ENCODE results near the gene MRPL24.

The MRPL24 gene

DNA sequence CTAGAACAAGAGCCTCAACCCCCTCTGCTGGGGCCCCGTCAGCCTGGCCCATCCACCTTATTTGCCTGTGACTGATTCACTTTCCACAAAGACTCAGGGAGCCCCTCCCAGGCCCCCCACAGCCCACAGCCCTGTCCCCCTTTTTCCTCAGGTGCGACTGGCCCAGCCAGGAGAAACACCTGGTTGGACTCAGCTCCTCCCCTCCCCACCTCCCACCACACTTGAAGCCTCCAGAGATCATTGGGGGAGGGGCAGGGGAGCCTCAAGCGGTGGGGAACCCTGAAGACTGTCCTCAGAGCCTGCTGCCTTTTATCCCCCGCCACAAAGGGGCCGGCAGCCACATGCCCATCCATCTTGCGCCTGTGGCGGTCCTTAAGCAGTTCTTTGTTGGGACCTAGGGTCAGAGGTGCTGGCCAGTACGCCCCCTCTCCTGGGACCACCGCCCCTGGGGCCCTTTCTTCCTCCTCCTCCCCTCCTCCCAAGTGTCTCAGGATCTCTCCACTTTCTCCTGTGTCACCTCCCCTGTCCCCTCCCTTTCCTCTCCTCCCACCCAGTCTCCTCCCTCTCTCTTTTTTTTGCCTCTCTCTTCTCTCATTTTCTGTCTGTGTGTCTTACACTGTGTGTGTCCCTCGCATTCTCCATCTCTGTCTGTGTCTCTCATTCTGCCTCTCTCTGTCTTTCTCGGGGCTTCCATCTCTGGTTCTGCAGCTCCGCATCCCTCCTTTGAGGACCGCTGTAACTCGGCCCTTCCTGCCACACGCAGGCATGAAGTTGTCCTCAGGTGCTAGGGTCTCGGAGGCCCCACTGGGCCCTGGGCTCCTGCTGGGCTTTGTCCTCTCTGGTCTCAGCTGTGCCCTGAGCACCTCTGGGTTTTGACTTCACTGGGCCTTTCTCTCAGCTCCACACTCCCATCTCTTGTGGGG lies 47.7 kb downstream of the MRPL24 start:
- no peak for DNase-seq

DNA sequence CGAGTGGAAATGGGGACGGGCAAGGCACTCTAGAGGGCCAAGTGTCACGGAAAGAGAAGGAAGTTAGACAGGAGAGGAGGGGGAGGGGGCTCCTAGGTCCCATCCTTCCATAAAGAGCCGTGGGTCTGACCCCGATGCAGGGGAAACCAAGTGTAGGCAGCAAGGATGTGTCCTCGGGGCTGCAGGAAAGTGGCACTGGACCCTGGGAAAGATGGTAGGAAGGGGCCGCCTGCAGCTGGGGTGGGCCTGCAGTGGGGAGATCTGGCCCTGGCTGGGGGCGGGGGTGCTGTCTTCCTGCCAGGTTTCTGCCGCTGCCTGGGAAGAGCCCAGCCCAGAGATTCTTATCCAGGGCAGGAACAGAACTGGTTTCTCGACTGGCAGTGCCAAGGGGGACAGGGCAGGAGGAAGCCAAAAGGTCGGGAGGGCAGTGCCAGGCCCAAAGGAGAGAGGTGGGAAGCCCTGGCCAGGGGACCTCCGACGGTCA lies 48.4 kb downstream of the MRPL24 start:
- no peak for DNase-seq

DNA sequence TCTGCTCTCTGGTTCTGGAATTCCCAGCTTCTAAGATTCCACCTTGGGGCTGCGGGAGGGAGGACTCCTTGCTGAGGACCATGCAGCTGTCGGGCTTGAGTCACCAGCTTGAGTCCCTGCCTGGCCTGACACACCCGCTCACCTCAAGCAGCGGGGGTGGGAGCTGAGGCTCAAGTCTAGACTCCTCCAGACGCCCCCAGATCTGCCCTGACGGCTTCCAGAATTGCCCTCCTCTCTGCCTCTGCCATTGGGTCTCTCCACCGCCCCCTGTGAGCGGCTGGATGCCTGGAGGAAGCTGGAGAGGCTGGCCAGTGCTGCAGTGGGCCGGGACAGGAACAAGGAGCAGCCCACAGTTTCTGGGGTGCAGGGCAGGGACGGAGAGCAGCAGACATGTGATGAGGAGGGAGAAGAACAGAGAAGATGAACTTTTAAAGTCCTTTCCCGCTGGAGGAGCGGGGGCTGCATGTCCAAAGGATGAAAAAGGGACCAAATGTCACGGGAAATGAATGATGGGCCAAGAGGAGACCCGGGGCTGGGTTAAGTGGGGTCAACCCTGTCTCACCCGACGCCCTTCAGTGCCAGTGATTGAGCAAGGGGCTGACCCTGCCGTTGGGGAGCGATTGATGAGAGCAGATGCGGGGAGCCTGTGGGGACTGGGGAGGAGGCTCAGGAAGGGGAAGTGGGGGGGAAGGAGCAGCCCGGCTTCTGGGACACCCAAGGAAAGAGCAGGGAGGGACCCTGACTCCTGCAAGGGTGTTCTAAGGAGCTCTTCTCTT lies 49.0 kb downstream of the MRPL24 start:
- no peak for DNase-seq

DNA sequence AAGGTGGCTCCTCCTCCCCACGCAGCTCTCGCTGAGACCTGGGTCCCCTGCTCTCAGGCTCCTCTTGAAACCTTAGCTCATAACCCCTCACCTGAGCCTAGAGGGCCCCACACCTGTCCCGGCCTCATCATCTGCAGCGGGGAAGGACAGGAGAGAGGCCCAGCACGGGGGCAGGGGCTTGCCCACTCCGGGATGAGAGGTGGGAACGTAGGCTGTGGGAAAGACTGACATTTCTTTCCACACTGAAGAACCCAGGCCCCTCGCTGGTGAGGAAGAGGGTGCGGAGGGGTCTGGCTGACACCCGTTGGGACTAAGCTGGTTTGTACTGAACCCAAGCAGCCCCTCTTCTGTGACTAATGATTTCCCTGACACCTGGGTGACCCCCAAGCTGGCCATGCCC lies 49.7 kb downstream of the MRPL24 start:
- DNase-seq: no peak

DNA sequence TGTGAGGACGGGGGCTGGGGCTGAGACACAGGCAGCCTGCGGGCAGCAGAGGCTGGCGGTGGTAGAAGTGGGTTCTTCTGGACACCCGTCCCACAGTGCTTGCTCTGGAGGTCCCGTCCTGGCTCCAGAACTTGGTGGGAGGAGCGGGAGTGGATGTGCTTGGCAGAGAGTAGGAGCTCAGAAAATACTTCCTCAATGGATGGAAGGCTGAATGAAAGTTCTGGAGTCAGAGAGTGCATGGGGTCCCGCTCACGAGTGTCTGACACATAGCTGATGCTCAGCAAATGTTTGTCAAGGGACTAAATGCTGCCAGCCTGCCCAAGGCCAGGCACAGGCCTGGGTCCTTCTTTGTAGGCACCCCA lies 50.2 kb downstream of the MRPL24 start:
- no peak for DNase-seq

DNA sequence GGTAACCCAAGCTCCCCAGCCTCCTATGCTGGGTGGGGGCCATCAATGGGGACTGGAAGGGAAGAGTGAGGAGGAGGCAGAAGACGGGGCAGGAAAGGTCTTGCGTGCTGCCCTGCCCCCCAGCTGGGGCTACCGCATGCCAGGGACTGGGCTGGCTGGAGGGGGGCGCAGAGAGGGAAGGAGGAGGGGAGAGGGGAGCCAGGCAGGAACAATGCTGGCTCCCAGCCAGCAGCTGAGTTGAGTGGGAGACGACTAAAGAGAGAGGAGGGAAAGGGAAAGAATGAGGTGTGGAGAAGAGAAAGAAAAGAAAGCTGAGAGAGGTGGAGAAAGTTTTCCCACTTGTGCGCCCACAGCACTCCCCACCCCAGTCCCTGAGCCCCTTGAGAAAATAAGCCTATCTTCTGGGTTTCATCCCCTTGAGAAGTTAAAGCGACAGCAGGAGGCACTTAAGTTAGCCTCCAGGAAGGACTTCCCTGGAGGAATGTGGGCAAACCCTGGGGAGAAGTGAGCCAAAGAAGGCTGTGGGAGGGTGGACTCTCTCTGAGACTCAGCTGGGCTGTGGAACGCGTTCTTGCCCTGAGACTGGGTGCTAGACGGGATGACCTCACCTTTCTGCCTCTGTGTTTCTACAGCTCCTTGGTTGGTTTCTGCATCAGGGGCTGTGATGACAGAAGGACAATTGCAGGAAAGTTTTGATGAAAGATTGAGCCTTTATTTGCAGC lies 50.8 kb downstream of the MRPL24 start:
- no peak for DNase-seq

DNA sequence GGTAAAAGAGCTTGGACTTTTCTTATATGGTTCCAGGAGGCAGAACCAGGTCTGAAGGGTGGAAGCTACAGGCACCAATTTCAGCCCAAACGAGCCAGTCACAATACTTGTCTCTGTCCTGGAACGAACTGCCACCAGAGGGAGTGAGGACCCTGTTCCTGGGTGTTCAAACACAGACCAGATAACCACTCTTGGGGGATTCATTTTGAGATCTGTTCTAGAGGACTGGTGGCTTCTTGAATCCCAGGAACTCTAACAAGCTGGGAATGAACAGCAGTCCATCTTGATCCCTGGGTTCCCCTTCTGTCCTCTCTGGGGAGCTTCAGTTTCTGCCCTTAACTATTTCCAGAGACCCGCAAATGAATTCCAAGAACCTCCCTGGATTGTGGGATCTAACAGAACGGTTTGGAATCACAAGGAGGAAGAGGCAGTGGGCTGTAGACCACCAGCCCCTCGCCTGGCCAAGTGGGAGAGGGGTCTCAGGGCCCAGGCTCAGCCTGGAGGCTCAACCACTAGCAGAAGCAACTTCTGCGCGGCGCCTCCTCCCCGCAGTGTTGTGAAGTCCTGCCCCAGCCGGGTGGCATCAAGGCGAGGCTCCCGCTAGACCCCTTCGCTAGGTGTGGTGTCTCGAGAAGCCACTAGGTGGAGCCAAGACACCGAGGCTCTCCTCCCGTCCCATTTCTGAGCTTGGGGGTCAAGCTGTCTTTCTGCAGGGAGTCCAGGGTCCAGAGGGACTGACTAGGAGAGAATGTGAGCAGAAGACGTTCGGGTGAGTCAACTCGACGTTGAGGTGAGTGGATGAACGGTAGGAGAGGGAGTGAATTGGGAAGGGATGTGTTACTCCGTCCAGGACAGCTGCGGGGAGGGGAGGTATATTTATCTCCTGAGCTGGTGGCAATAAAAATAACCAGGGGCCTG lies 51.6 kb downstream of the MRPL24 start:
- DNase-seq: peak in 48 of 56 donors; percentile 9 to 79 (median 42)
